Coronary artery (tissue), 2 donors: Measurements from ENCODE around the gene SIPA1L3.

Experiments used
- DNase-seq: peaks from one replicate; pipeline ENCODE4 v3.0.0-alpha.2; 2017; ENCODE audit warnings: low spot score
- H3K27ac ChIP-seq, 2 donors: fragments of 200-600 bp; sonication (generic); one replicate each; pipeline ENCODE4 v1.5.1; 2016 to 2019
- H3K4me3 ChIP-seq: fragments of 200-600 bp; sonication (generic); 2 replicates; pipeline ENCODE4 v1.5.1; 2016; ENCODE audit warnings: mild to moderate bottlenecking, moderate library complexity
- CTCF ChIP-seq: fragments of 200-600 bp; sonication (generic); IDR thresholded peaks from one replicate; pipeline ENCODE4 v1.5.1; 2019; ENCODE audit warnings: antibody characterized with exemption

Gene SIPA1L3

GRCh38 chr19:38033658-38034491 lies 126.9 kb downstream of the SIPA1L3 start:
- Histone ChIP-seq H3K4me3 (no peak overlapping the region), H3K27ac (no peak overlapping the region)
- no peak for DNase-seq
- no peak for TF ChIP-seq CTCF

- Histone ChIP-seq H3K4me3 (no peak overlapping the region), H3K27ac (no peak overlapping the region)
- no peak for DNase-seq
- no peak for TF ChIP-seq CTCF
These were observed 127.5 kb downstream of the SIPA1L3 start for GRCh38 chr19:38034492-38034860.

GRCh38 chr19:38035515-38036495 lies 128.8 kb downstream of the SIPA1L3 start:
- H3K27ac ChIP-seq, result no peak overlapping the region
- H3K4me3 ChIP-seq, result no peak overlapping the region
- no peak for DNase-seq
- TF ChIP-seq CTCF, result no peak

GRCh38 chr19:38036707-38037611 lies 130.0 kb downstream of the SIPA1L3 start:
- no peak for DNase-seq
- H3K27ac ChIP-seq, result no peak overlapping the region
- no peak overlapping the region for H3K4me3 ChIP-seq
- no peak for TF ChIP-seq CTCF

GRCh38 chr19:38039966-38040365 lies 133.0 kb downstream of the SIPA1L3 start:
- no peak for TF ChIP-seq CTCF
- DNase-seq, result no peak
- Histone ChIP-seq H3K27ac (no peak overlapping the region), H3K4me3 (no peak overlapping the region)

- no peak for TF ChIP-seq CTCF
- no peak overlapping the region for H3K27ac ChIP-seq
- DNase-seq, result no peak
These were observed 135.1 kb downstream of the SIPA1L3 start for GRCh38 chr19:38042132-38042531.

More at GRCh38 chr19:38042132-38042531, 135.1 kb downstream of the SIPA1L3 start:
- no peak overlapping the region for H3K4me3 ChIP-seq
